Urothelium cell line (cell line): ENCODE measurements around the gene IRF6.

Source experiments
- DNase-seq: peaks from one replicate; pipeline ENCODE4 v3.0.0; 2011; ENCODE audit warnings: low spot score, mixed read lengths
- FAIRE-seq: peaks from 2 replicates; lab custom pipeline; 2011; peaks lifted over from hg19 to GRCh38; lab: Jason Lieb, UNC

IRF6 gene

DNA sequence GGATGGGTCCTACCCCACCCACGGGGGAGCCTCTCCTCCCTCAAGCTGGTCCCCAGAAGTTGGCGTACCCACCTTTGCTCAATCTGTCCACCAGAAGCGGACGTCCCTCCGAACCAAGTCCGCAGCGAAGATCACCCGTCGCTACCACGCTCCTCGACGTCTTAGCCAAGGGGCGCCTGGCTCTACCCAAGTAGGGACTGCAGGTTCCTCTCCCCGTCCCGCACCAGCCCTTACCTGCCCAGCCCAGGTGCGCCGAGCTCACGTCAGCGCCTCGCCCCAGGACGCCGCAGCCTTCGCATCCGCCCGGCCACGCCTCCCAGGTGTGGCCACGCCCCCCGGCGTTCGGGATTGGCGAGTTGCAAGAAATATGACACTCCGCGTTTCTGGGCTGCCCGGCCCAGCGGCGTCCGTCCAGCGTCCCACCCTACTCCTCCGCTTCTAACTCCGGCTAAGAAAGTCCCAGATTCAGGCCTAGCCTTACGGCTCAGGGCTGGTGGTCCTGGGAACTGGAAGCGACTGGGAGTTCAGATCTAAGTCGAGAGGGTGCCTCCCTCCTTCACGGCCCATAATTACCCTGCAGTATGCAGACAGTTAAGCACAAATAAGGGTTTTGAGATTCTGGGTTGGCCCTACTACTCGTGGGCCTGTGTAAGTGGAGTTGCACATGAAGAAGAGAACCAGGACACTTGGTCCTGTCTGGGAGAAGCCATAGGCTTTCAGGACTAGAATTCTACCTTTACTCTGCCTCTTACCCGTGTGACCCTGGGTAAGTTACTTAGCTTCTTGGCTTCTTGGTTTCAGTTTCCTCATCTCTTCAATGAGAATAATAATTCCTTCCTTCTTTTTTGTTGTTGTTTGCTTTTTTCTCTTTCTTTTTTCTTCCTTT is at the start of gene IRF6:
IRF6 (minus strand) TSS at position 268 of the 886 bp plus-strand sequence. CDS start 4,729 bp downstream, outside the sequence.
- no peak for FAIRE-seq
- DNase-seq, result no peak

- no peak for FAIRE-seq
- DNase-seq, result no peak
Observed at GRCh38 chr1:209855623-209856022, 49.7 kb upstream of the IRF6 start.

- DNase-seq, result no peak
- FAIRE-seq, result no peak
Observed at GRCh38 chr1:209855006-209855405, 49.1 kb upstream of the IRF6 start.

DNA sequence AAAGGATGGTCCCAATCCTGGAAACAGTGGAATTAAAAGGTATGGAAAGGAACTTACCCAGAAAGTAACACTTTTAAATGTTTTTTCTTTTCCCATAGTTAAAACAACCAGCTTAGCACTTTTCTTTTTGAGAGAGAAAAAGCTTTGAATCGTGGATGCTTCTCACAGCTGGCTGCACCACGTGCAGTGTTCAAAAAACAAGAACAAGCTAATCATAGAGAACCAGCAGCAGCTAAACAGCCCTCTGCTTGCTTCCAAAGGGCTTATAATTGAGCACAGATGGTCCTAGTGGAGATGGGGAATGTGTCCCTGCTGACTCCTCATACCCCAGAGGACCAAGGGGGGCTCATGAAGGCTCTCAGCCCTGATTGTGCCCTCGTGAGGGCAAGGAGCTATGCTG is 48.3 kb upstream of the IRF6 start:
- no peak for FAIRE-seq
- DNase-seq, result no peak

GRCh38 chr1:209853676-209854075 is 47.7 kb upstream of the IRF6 start:
- DNase-seq (no peak), FAIRE-seq (no peak)

DNA sequence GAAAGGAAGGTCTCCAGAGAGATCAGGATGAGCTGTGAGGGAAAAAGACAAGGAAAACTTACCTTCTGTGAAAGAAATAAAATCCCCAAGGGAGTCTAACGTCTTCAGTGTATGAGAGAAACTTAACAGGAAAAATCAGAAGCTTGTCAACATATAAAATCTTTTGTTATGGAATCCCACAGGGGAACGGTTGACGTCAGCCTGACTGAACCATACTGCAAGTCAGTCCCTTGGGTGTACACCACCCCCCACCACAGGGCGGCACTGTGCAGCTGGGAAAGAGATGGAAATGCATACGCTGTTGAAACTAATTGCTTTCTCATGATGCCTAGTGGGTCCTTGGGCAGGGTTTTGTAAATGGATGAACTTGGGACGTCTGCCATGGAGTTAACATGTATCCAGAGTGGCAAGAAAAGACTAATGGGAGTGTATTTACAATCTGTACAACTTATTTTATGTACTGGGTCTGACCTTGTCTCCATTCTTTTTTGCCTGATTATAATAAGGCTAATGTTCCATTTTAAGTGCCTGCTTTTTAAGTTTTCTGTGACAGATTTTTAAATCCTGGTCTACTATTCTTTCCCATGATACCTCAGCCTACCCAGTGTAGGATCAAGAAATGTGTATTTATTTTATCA is 44.5 kb upstream of the IRF6 start:
- DNase-seq (peak; percentile 72), FAIRE-seq (peak; percentile 56)

DNA sequence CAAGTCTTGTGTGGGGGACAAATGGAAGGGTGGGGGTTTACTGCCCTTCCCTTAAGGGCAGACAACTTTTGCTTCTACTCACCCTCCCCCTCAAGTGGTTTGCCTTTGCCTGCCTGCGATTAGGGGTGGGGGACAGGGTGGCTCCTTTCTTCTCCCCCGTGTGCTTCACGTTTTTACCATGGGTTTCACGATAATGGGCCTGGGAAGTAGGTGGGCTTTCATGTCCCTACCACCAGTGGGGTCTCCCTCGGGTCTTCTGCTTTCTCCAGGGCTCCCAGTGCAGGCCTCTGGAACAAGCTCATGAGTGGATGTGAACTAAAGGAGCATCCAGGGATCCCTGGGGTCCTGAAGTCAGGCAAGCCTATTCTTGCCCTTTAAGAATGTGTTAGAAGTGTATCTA is 43.4 kb upstream of the IRF6 start:
- no peak for FAIRE-seq
- DNase-seq, result no peak

DNA sequence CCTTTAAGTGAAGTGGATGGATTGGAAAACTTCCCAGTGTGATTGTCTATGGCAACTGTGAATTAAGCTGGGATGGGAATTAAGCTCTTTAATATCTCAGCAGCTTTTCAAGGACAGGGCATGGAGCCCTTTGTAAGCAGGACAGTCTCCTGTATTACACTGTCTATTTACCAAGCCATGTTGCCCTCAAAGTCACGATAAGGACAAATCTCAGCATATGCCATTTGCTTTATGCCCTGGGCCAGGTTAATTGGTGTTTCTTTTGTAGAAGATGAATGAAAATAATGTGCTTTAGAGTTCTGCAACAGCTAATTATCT is 39.4 kb upstream of the IRF6 start:
- no peak for FAIRE-seq
- DNase-seq, result no peak

DNA sequence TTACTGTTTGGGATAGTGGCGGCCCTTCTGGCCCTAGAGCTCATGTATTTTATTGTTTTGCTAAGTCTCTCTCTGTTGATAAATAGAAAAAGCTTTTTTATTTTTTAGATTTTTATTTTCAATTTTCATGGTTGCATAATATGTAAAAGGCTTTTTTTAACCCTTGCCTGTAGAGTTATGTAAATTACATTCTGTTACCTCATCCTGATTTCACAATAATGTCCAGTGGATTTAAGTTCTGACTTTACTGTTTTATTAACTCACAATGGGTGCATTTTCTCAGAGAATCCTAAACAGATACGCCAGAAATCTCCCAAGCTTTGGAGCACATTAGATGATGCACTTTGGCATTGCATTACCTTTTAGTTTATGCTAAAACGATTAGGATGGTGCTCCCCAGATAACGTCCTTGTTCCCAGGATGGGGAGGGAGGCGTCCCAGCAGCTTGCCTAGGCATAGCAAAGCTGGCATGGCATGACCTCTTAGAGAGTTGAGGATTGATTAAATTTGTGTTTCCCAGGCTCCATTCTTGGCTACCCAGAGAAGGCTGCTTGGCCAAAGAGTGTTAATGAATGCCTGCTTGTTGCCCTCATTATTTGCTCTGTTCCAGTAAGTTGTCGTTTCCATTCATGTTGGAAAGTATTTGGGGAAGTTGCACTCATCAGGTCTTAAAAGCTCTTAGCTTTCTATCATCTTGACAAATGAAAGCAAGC is 38.9 kb upstream of the IRF6 start:
- DNase-seq (no peak), FAIRE-seq (no peak)

DNA sequence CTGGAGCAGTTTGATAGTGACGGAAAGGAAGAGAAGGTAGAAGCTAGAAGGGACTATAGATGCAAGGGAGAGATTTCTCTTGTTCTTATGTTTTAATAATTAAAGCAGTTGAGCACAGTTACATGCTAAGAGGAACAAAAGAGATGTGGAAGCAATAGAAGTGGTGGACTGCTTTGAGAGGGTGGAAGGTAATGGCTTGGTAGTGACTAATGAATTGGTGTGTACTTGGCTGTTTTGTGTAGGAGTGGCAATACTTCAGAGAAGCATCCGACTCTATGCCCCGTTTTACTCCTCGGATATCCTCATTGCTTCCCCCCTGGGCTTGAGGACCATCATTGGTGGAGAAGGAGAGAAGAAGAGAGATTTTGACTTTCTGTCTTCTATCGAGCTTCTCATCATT is 34.7 kb upstream of the IRF6 start:
- no peak for FAIRE-seq
- no peak for DNase-seq

GRCh38 chr1:209839875-209840546 is 34.1 kb upstream of the IRF6 start:
- DNase-seq (peak; percentile 88), FAIRE-seq (no peak)

GRCh38 chr1:209838537-209838936 is 32.6 kb upstream of the IRF6 start:
- FAIRE-seq, result no peak

DNA sequence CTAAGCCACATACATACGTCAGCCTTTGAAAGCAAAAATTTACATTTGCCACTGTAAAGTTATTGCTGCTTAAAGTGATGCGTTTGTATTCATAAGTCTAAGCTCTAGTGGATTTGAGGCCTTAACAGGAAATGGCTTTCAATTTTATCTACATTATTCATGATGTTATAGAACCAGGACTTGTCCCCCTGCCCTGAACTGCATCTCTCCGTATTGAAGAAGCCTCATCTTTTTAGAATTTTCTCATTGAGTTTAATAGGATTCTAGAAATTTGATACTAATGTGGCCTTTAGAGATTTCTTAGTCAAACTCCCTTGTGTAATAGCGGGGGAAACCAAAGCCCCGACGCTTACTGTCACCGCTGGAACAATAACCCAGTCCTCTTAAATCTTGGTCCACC is 31.7 kb upstream of the IRF6 start:
- FAIRE-seq (no peak), DNase-seq (no peak)

More at GRCh38 chr1:209838537-209838936, 32.6 kb upstream of the IRF6 start:
- no peak for DNase-seq

GRCh38 chr1:209835782-209836298 is 29.9 kb upstream of the IRF6 start:
- DNase-seq (no peak), FAIRE-seq (no peak)

- DNase-seq (no peak), FAIRE-seq (no peak)
Observed at GRCh38 chr1:209831615-209832014, 25.7 kb upstream of the IRF6 start.

- DNase-seq, result no peak
- FAIRE-seq, result no peak
Observed at GRCh38 chr1:209830722-209831121, 24.8 kb upstream of the IRF6 start.

GRCh38 chr1:209829716-209830115 is 23.8 kb upstream of the IRF6 start:
- FAIRE-seq, result no peak
- DNase-seq, result no peak

DNA sequence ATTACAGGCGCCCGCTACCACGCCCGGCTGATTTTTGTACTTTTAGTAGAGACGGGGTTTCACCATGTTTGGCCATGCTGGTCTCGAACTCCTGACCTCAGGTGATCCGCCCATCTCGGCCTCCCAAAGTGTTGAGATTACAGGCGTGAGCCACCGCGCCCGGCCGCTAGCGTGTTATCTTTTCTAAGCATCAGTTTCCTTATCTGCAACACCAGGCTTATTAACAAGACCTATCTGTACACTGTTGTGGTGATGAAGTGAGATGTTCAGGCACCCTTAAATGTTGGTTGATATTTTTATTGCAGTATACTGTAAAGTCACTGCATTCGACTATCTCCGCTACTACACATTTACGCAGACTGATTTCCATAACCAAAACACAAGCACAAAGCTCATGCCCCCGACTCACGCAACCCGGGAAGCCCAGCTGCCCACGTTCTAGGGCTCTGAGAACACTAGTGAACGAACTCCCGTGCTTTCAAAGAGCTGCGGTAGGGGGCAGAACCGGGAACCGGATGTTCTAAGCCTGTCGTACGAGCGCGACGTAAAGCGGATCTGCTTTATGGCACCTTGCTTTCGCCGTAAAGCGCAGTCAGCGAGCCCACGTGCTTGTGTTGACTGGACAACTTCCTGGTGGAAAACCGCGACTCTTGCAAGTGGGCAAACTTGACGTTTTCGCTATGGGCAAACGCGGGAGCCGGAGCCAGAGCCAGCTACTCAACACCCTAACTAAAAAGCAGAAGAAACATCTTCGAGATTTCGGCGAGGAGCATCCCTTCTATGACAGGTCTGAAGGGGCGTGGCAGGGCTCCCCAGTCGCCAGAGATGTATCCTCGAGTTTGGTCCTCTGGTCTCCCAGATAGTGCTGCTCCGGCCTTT is 21.7 kb upstream of the IRF6 start, which contains the start of gene UTP25:
UTP25 (plus strand) TSS at position 589 of the 879 bp plus-strand sequence; CDS start at position 681, 92 bp downstream.
- FAIRE-seq (peak; percentile 83), DNase-seq (peak; percentile 88)

DNA sequence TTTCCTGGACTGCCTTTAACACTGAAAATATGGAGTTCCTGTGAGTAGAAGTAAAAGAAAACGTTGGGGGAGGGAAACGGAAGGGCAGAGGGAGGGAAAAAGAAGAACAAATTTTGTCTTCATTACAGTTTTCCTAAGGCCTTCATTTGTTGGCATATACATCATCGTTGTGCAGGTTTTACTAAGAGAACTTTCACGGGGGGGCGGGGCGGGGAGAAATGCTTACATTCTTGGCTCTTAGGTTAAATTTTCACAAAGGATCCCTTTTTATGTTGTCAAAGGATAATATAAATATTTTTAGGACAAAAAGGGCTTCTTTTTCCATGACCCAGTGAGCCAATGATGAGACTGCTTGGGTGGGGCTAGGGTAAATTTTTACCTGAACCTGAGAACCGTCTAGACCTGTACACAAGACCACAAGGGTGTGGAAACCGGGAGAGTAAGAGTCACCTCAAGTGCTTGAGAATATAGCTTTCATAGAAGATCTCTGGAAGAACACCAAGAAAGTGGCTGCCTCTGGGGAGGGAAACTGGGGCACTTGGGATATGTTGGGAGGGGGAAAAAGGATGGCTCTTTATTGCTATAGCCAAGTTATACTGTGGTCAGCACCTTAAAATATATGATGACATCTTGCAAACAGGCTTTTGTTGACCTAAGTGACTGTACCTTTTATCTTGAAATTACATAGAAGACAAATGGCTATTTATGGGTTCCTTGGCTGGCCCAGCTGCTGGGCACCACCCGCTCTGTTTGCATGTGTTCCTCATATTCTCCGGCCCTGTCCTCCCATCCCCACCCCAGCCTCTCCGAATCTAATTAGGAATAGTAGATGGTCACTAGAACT is 19.9 kb upstream of the IRF6 start:
- FAIRE-seq (no peak), DNase-seq (no peak)
